ENCODE measurements around the gene CNTNAP4. TPM values are rescaled to one million over a fixed set of nuclear protein-coding genes. Genes with fewer than 3 reads are reported as not detected.

The CNTNAP4 gene
- polyA plus RNA-seq, 3 donors: not detected

DNA sequence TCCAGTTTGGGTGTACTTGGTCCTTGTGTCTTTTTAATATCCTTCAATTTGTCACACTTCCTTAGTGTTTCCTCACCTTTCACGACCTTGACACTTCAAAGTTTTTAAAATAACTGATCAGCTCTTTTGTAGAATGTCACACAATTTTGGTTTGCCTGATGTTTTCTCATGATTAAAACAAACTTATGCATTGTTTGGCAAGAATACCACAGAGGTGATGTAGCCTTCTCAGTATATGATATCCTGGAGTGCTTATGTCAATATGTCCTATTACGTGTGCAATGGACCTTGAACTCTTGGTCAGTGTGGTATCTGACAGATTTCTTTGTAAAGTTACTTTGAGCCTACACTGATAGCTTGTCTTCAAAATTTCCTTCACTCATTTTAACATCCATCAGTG lies 297.4 kb downstream of the CNTNAP4 start:
- TF ChIP-seq CTCF (IDR thresholded peaks at IDR 0.05): no peak
- no peaks in the 10 kb centered on the region for H3K27me3 Mint-ChIP-seq (ENCODE audit: low read depth in 3 of 3)
- Histone ChIP-seq H2AFZ (ENCODE audit: insufficient read depth, low read depth, low read length, poor library complexity, severe bottlenecking) (no peak overlapping the region), H3K27me3 (ENCODE audit: control insufficient read depth in 2 of 2, insufficient read depth in 2 of 2, low read length in 2 of 2) (no peaks in the 10 kb centered on the region), H3K27ac (ENCODE audit: low read depth in 1 of 2, low read length in 2 of 2) (no peak overlapping the region), H4K20me1 (ENCODE audit: insufficient read depth, low read length) (no peaks in the 10 kb centered on the region), H3K4me1 (ENCODE audit: control insufficient read depth in 1 of 2, insufficient read depth in 2 of 2, low read length in 2 of 2) (no peaks in the 10 kb centered on the region), H3K9ac (ENCODE audit: insufficient read depth, low read length, poor library complexity, severe bottlenecking) (no peak overlapping the region), H3K9me3 (replicated peaks in 1 of 2; ENCODE audit: control insufficient read depth in 1 of 2, insufficient read depth in 1 of 2, low read length in 2 of 2) (no peaks in the 10 kb centered on the region), H3K36me3 (replicated peaks in 1 of 2; ENCODE audit: control insufficient read depth in 1 of 2, insufficient read depth in 2 of 2, low read length in 2 of 2) (no peaks in the 10 kb centered on the region), H3K4me2 (replicated peaks; ENCODE audit: extremely low read depth, low read length, poor library complexity, severe bottlenecking) (no peak overlapping the region), H3K4me3 (replicated peaks in 1 of 3; ENCODE audit: low read depth in 2 of 3, low read length in 3 of 3) (no peak overlapping the region), H3K79me2 (ENCODE audit: insufficient read depth, low read length) (no peaks in the 10 kb centered on the region)
- no peaks in the 10 kb centered on the region for H3K36me3 Mint-ChIP-seq
- no peak overlapping the region for H3K4me3 Mint-ChIP-seq
- DNase-seq: no peak
- H3K9me3 Mint-ChIP-seq: peaks cover 2 to 8% (median 4%) of the 10 kb centered on the region in 7 donors
- no peak overlapping the region for H3K27ac Mint-ChIP-seq
- H3K4me1 Mint-ChIP-seq: no peaks in the 10 kb centered on the region
- intact Hi-C loops (cut with micrococcal nuclease): no loop called here
- no CpG with 5 or more reads among the region's 2 CpGs for WGBS (ENCODE audit: insufficient coverage)

- Histone ChIP-seq H3K4me3 (replicated peaks in 1 of 3; ENCODE audit: low read depth in 2 of 3, low read length in 3 of 3) (no peak overlapping the region), H3K36me3 (replicated peaks in 1 of 2; ENCODE audit: control insufficient read depth in 1 of 2, insufficient read depth in 2 of 2, low read length in 2 of 2) (no peaks in the 10 kb centered on the region), H3K27me3 (ENCODE audit: control insufficient read depth in 2 of 2, insufficient read depth in 2 of 2, low read length in 2 of 2) (no peaks in the 10 kb centered on the region), H3K27ac (ENCODE audit: low read depth in 1 of 2, low read length in 2 of 2) (no peak overlapping the region), H3K79me2 (ENCODE audit: insufficient read depth, low read length) (no peaks in the 10 kb centered on the region), H4K20me1 (ENCODE audit: insufficient read depth, low read length) (no peaks in the 10 kb centered on the region), H3K9me3 (replicated peaks in 1 of 2; ENCODE audit: control insufficient read depth in 1 of 2, insufficient read depth in 1 of 2, low read length in 2 of 2) (no peaks in the 10 kb centered on the region), H3K4me1 (ENCODE audit: control insufficient read depth in 1 of 2, insufficient read depth in 2 of 2, low read length in 2 of 2) (no peaks in the 10 kb centered on the region), H3K4me2 (replicated peaks; ENCODE audit: extremely low read depth, low read length, poor library complexity, severe bottlenecking) (no peak overlapping the region), H3K9ac (ENCODE audit: insufficient read depth, low read length, poor library complexity, severe bottlenecking) (no peak overlapping the region), H2AFZ (ENCODE audit: insufficient read depth, low read depth, low read length, poor library complexity, severe bottlenecking) (no peak overlapping the region)
- peaks cover 2 to 8% (median 4%) of the 10 kb centered on the region in 7 donors for H3K9me3 Mint-ChIP-seq
- TF ChIP-seq CTCF (IDR thresholded peaks at IDR 0.05): no peak
- no CpG with 5 or more reads among the region's 5 CpGs for WGBS (ENCODE audit: insufficient coverage)
- H3K27me3 Mint-ChIP-seq (ENCODE audit: low read depth in 3 of 3): peaks cover 0 to under 1% (median 0%) of the 10 kb centered on the region in 3 donors
- H3K4me3 Mint-ChIP-seq: no peak overlapping the region
- no peak overlapping the region for H3K27ac Mint-ChIP-seq
- intact Hi-C loops (cut with micrococcal nuclease): no loop called here
- DNase-seq: no peak
- H3K36me3 Mint-ChIP-seq: no peaks in the 10 kb centered on the region
- H3K4me1 Mint-ChIP-seq: no peaks in the 10 kb centered on the region
These were observed 299.3 kb downstream of the CNTNAP4 start for GRCh38 chr16:76576526-76576925.

Measured in CD14-positive monocyte (primary cell).